IMR-90 (cell line): ENCODE results near the gene TMEM63A. TPM values are rescaled to one million over a fixed set of nuclear protein-coding genes. Genes with fewer than 3 reads are reported as not detected.

ENCODE experiments used
- ATAC-seq: fragments of 200-7000 bp; cut with Tn5 transposase; 2 replicates; pipeline ENCODE4 v1.9.1; 2020; ENCODE audit warnings: low read depth, mild to moderate bottlenecking, moderate library complexity
- BruUV-seq: library from RNA; stranded (reverse); fragments of 400-500 nt; replicated peaks from 2 replicates; lab custom pipeline; 2021; lab: Mats Ljungman, UMichigan
- CTCF ChIA-PET: fragments of 300-600 bp; formaldehyde crosslinking; extraction: SDS; loops from one replicate; lab custom pipeline; 2021; ENCODE audit warnings: antibody characterized with exemption; lab: Yijun Ruan, JAX
- POLR2A ChIA-PET: fragments of 300-600 bp; sonication (Branson Sonifier 250); formaldehyde crosslinking; loops from one replicate; lab custom pipeline; 2022; ENCODE audit warnings: antibody characterized with exemption; ENCODE audit not compliant: unreplicated experiment; lab: Charles Lee
- DNase-seq: peaks from one replicate; pipeline ENCODE4 v3.0.0; 2013
- H2AFZ ChIP-seq: replicated peaks from 2 replicates; pipeline ENCODE3; 2013; ENCODE audit warnings: low read length, mild to moderate bottlenecking; ENCODE audit not compliant: poor library complexity
- H2AK5ac ChIP-seq: 2 replicates; pipeline ENCODE4 v1.6.1; 2013; ENCODE audit warnings: low read depth, low read length, inconsistent platforms
- H2AK9ac ChIP-seq: replicated peaks from 2 replicates; pipeline ENCODE3; 2013; ENCODE audit warnings: mild to moderate bottlenecking, low read depth, low read length, moderate library complexity; ENCODE audit not compliant: poor library complexity
- H2BK120ac ChIP-seq: 2 replicates; pipeline ENCODE4 v1.6.1; 2013; ENCODE audit warnings: low read depth, low read length, inconsistent platforms
- H2BK15ac ChIP-seq: 3 replicates; pipeline ENCODE4 v1.6.1; 2013; ENCODE audit warnings: low read depth, low read length, inconsistent platforms
- H2BK20ac ChIP-seq: 2 replicates; pipeline ENCODE4 v1.6.1; 2013; ENCODE audit warnings: low read depth, mild to moderate bottlenecking, inconsistent platforms, low read length, moderate library complexity
- H2BK5ac ChIP-seq: 2 replicates; pipeline ENCODE4 v1.6.1; 2013; ENCODE audit warnings: mild to moderate bottlenecking, low read depth, low read length, inconsistent platforms; ENCODE audit not compliant: poor library complexity, severe bottlenecking
- H3K14ac ChIP-seq: replicated peaks from 2 replicates; pipeline ENCODE4 v1.6.1; 2013; ENCODE audit warnings: low read depth, low read length, inconsistent platforms
- H3K18ac ChIP-seq: 2 replicates; pipeline ENCODE4 v1.6.1; 2013; ENCODE audit warnings: low read depth, low read length, control low read depth
- H3K23ac ChIP-seq: 2 replicates; pipeline ENCODE4 v1.6.1; 2013; ENCODE audit warnings: low read depth, low read length, inconsistent platforms
- H3K27ac ChIP-seq: 2 replicates; pipeline ENCODE4 v1.5.1; 2013; ENCODE audit warnings: mild to moderate bottlenecking, control low read depth, low read length; ENCODE audit not compliant: insufficient read depth
- H3K27me3 ChIP-seq: 2 replicates; pipeline ENCODE4 v1.6.1; 2013; ENCODE audit warnings: low read length; ENCODE audit not compliant: control insufficient read depth, insufficient read depth
- H3K36me3 ChIP-seq: 2 replicates; pipeline ENCODE4 v1.6.1; 2013; ENCODE audit warnings: low read length, mixed read lengths; ENCODE audit not compliant: control insufficient read depth, insufficient read depth
- H3K4ac ChIP-seq: 2 replicates; pipeline ENCODE4 v1.6.1; 2013; ENCODE audit warnings: low read depth, low read length, inconsistent platforms
- H3K4me1 ChIP-seq: 2 replicates; pipeline ENCODE4 v1.6.1; 2013; ENCODE audit warnings: low read length, mixed read lengths; ENCODE audit not compliant: control insufficient read depth, insufficient read depth
- H3K4me2 ChIP-seq: 2 replicates; pipeline ENCODE4 v1.6.1; 2013; ENCODE audit warnings: low read depth, mild to moderate bottlenecking, control low read depth, low read length, moderate library complexity
- H3K4me3 ChIP-seq: 2 replicates; pipeline ENCODE4 v1.5.1; 2013; ENCODE audit warnings: low read depth, mild to moderate bottlenecking, control low read depth, low read length, moderate library complexity; ENCODE audit not compliant: insufficient read depth
- H3K56ac ChIP-seq: 2 replicates; pipeline ENCODE4 v1.6.1; 2013; ENCODE audit warnings: low read length, inconsistent platforms; ENCODE audit not compliant: insufficient read depth; ENCODE audit errors: extremely low read depth
- H3K79me1 ChIP-seq, 2 experiments: 2 replicates each; pipeline ENCODE4 v1.6.1; 2013; ENCODE audit warnings: low read length in 2 of 2, inconsistent platforms in 1 of 2, low read depth in 1 of 2
- H3K9ac ChIP-seq: 2 replicates; pipeline ENCODE4 v1.6.1; 2013; ENCODE audit warnings: low read depth, low read length, control low read depth
- H3K9me1 ChIP-seq: 2 replicates; pipeline ENCODE4 v1.6.1; 2013; ENCODE audit warnings: low read length, inconsistent platforms; ENCODE audit not compliant: insufficient read depth
- H3K9me3 ChIP-seq: 2 replicates; pipeline ENCODE4 v1.6.1; 2013; ENCODE audit warnings: low read length; ENCODE audit not compliant: control insufficient read depth, insufficient read depth
- H4K20me1 ChIP-seq: 2 replicates; pipeline ENCODE4 v1.6.1; 2013; ENCODE audit warnings: low read length, inconsistent platforms; ENCODE audit not compliant: insufficient read depth
- H4K5ac ChIP-seq: 2 replicates; pipeline ENCODE4 v1.6.1; 2013; ENCODE audit warnings: mild to moderate bottlenecking, low read depth, low read length, control low read depth
- H4K8ac ChIP-seq, 2 experiments: 2 replicates each; pipeline ENCODE4 v1.6.1; 2013; ENCODE audit warnings: low read depth in 2 of 2, low read length in 2 of 2, control low read depth in 1 of 2, inconsistent platforms in 1 of 2
- H4K91ac ChIP-seq: 2 replicates; pipeline ENCODE4 v1.6.1; 2013; ENCODE audit warnings: low read depth, low read length, inconsistent platforms; ENCODE audit not compliant: insufficient read depth
- BHLHE40 ChIP-seq: fragments of 150-350 bp; IDR thresholded peaks from 2 replicates; pipeline ENCODE4 v1.6.1; 2016; ENCODE audit warnings: mild to moderate bottlenecking, low read depth, low read length
- USF2 ChIP-seq: fragments of 150-350 bp; IDR thresholded peaks from 2 replicates; pipeline ENCODE4 v1.6.1; 2017; ENCODE audit warnings: mild to moderate bottlenecking, antibody characterized with exemption, low read length, low read depth
- WGBS, 2 experiments: methylation state at CpG; one replicate each; pipeline versions ENCODE4 v1.1.5 to v1.1.7; 2013; ENCODE audit warnings: missing lambda C conversion rate in 2 of 2; ENCODE audit not compliant: insufficient read length in 1 of 2; ENCODE audit errors: extremely low coverage in 2 of 2; 5-methylcytosine and 5-hydroxymethylcytosine counted together
- dilution Hi-C: fragments of 300-500 bp; cut with HindIII; formaldehyde crosslinking; loops from one replicate; pipeline ENCODE4 v1.14.3; 2018; ENCODE audit warnings: low sequenced_read_pairs; ENCODE audit not compliant: unreplicated experiment
- in situ Hi-C: fragments of 300-500 bp; cut with MboI; formaldehyde crosslinking; loops from 3 replicates; pipeline ENCODE4 v1.14.3; 2019; ENCODE audit warnings: low sequenced_read_pairs, inconsistent platforms, mixed read lengths
- intact Hi-C: fragments of 100-400 bp; cut with micrococcal nuclease; formaldehyde crosslinking; loops from 2 replicates; pipeline ENCODE4 v1.10.0; 2022
- polyA plus RNA-seq, 3 experiments: library from polyadenylated mRNA; depleted of rRNA; stranded (reverse); fragments of >200 nt; gene quantifications; 2 replicates each; pipeline ENCODE4 v1.2.3, GENCODE V29; 2012; ENCODE audit warnings: low replicate concordance in 1 of 3
- total RNA-seq: library from RNA; depleted of rRNA; stranded (reverse); fragments of >200 nt; gene quantifications from 2 replicates; pipeline ENCODE4 v1.2.3, GENCODE V29; 2012

The TMEM63A gene
- total and polyA plus RNA-seq, 2 of the 4 experiments (the other 2 are of a cell fraction), result 4.7 to 23.3 TPM

GRCh38 chr1:225887030-225887314 lies 4.8 kb upstream of the TMEM63A start:
- ChIA-PET CTCF (no interaction called here), POLR2A (no interaction called here)
- Histone ChIP-seq H3K36me3 (no peaks in the 10 kb centered on the region), H4K8ac (no peak overlapping the region), H3K56ac (no peak overlapping the region), H2BK5ac (no peak overlapping the region), H3K4ac (no peak overlapping the region), H2AFZ (no peak overlapping the region), H4K5ac (no peak overlapping the region), H3K18ac (no peak overlapping the region), H2AK9ac (no peak overlapping the region), H3K23ac (no peak overlapping the region), H4K91ac (no peak overlapping the region), H2BK120ac (no peak overlapping the region), H3K9me3 (no peaks in the 10 kb centered on the region), H3K4me3 (no peak overlapping the region), H3K4me1 (peaks cover 2% of the 10 kb centered on the region; the same call in 1 of the 2 replicates), H3K14ac (no peak overlapping the region), H3K9me1 (peaks cover 3% of the 10 kb centered on the region; the same call in 1 of the 2 replicates), H2BK15ac (no peak overlapping the region), H2AK5ac (no peak overlapping the region), H2BK20ac (no peak overlapping the region), H3K4me2 (no peak overlapping the region), H3K27ac (no peak overlapping the region), H3K27me3 (no peaks in the 10 kb centered on the region), H4K20me1 (no peaks in the 10 kb centered on the region; the same call in 1 of the 2 replicates), H3K79me1 (peaks cover 0 to 8% of the 10 kb centered on the region in 2 experiments; a peak in 3 of 4 replicates), H3K9ac (no peak overlapping the region)
- intact Hi-C loops, result no loop called here
- DNase-seq (no peak), ATAC-seq (no peak)
- no TSS peak for BruUV-seq
- in situ Hi-C loops, result no loop called here
- dilution Hi-C loops, result no loop called here
- TF ChIP-seq USF2 (no peak), BHLHE40 (no peak)
- WGBS, 2 experiments, result no CpG with 5 or more reads among the region's 7 CpGs
